Breast epithelium (tissue), 4 donors: ENCODE data around the gene GLYATL3. TPM values are rescaled to one million over a fixed set of nuclear protein-coding genes. Genes with fewer than 3 reads are reported as not detected.

ENCODE experiments used
- DNase-seq, 2 donors: peaks; one replicate each; pipeline ENCODE4 v3.0.0-alpha.2; 2019; ENCODE audit warnings: low spot score in 2 of 2
- H3K27ac ChIP-seq, 2 donors: fragments of 200-600 bp; sonication (generic) in 1 of 2; one replicate each; pipeline ENCODE4 v1.5.1; 2016 to 2019; ENCODE audit warnings: mild to moderate bottlenecking in 1 of 2
- H3K27me3 ChIP-seq, 2 donors: fragments of 200-600 bp; sonication (generic) in 1 of 2; one replicate each; pipeline versions ENCODE4 v1.5.1 to v1.6.0; 2017 to 2019; ENCODE audit warnings: control low read depth in 1 of 2, mild to moderate bottlenecking in 1 of 2
- H3K36me3 ChIP-seq: fragments of 200-600 bp; one replicate; pipeline ENCODE4 v1.5.1; 2019
- H3K4me1 ChIP-seq, 2 donors: fragments of 200-600 bp; sonication (generic); one replicate each; pipeline ENCODE4 v1.5.1; 2016 to 2019; ENCODE audit warnings: control low read depth in 1 of 2
- H3K4me3 ChIP-seq, 3 donors: fragments of 200-600 bp; sonication (generic); 1 replicate in 2 of 3; 2 replicates in 1 of 3; pipeline ENCODE4 v1.5.1; 2016 to 2019; ENCODE audit warnings: mild to moderate bottlenecking in 3 of 3, moderate library complexity in 2 of 3
- H3K9me3 ChIP-seq, 2 donors: fragments of 200-600 bp; sonication (generic) in 1 of 2; one replicate each; pipeline ENCODE4 v1.5.1; 2016 to 2019; ENCODE audit warnings: control low read depth in 1 of 2
- POLR2A ChIP-seq: fragments of 450-650 bp; IDR thresholded peaks from one replicate; pipeline ENCODE4 v1.6.1; 2016; ENCODE audit warnings: antibody characterized with exemption, mild to moderate bottlenecking, moderate library complexity
- POLR2AphosphoS5 ChIP-seq, 3 donors: sonication (generic); formaldehyde crosslinking; IDR thresholded peaks; one replicate each; pipeline ENCODE4 v1.6.1; 2017; ENCODE audit warnings: antibody characterized with exemption in 3 of 3
- intact Hi-C: fragments of 100-400 bp; cut with DNase I; formaldehyde crosslinking; loops from one replicate; pipeline ENCODE4 v1.15.1; 2023; ENCODE audit warnings: low total_unique reads
- total RNA-seq, 3 donors: library from RNA; depleted of rRNA; stranded (reverse); fragments of >200 nt; gene quantifications; one replicate each; pipeline ENCODE4 v1.1.0, GENCODE V29; 2016
- TF ChIP-seq, protein P1 (sequence below), 3 donors: fragments of 450-650 bp; IDR thresholded peaks; one replicate each; pipeline ENCODE4 v1.5.1; 2016 to 2017; ENCODE audit warnings: antibody characterized with exemption in 3 of 3, mild to moderate bottlenecking in 3 of 3, moderate library complexity in 3 of 3

The GLYATL3 gene
- total RNA-seq, 3 donors from 2014 or later: not detected

DNA sequence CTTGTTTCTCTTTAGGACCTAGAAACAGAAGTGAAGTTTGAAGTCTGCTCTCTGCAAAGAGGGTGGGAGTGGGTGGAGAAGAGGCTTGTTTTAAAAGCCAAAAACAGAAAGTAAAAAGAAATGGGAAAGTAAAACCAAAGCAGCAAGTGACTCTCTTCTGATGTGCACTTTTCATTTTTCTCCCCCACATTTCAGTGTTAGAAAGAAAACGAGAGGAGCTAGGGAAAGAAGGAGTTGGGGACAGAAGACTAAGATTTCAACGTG is 52.1 kb downstream of the GLYATL3 start:
- no peaks in the 10 kb centered on the region for H3K36me3 ChIP-seq
- TF ChIP-seq POLR2A (no peak), POLR2AphosphoS5 (IDR thresholded peaks at IDR 0.05) (no peak)
- TF ChIP-seq, protein P1, sequence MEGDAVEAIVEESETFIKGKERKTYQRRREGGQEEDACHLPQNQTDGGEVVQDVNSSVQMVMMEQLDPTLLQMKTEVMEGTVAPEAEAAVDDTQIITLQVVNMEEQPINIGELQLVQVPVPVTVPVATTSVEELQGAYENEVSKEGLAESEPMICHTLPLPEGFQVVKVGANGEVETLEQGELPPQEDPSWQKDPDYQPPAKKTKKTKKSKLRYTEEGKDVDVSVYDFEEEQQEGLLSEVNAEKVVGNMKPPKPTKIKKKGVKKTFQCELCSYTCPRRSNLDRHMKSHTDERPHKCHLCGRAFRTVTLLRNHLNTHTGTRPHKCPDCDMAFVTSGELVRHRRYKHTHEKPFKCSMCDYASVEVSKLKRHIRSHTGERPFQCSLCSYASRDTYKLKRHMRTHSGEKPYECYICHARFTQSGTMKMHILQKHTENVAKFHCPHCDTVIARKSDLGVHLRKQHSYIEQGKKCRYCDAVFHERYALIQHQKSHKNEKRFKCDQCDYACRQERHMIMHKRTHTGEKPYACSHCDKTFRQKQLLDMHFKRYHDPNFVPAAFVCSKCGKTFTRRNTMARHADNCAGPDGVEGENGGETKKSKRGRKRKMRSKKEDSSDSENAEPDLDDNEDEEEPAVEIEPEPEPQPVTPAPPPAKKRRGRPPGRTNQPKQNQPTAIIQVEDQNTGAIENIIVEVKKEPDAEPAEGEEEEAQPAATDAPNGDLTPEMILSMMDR (IDR thresholded peaks at IDR 0.05): no peak
- intact Hi-C loops: no loop called here
- no peaks in the 10 kb centered on the region for H3K4me1 ChIP-seq
- DNase-seq: no peak
- no peaks in the 10 kb centered on the region for H3K27me3 ChIP-seq
- H3K4me3 ChIP-seq: peak overlapping the region; percentile 36 to 81 (median 55)
- H3K27ac ChIP-seq: peak overlapping the region in 1 of 2 donors; percentile 32
- no peaks in the 10 kb centered on the region for H3K9me3 ChIP-seq

- H3K36me3 ChIP-seq: no peaks in the 10 kb centered on the region
- TF ChIP-seq POLR2A: no peak
- TF ChIP-seq, protein P1 (IDR thresholded peaks at IDR 0.05): no peak
- no peak for TF ChIP-seq POLR2AphosphoS5 (IDR thresholded peaks at IDR 0.05)
- H3K27ac ChIP-seq: no peak overlapping the region
- H3K4me3 ChIP-seq: peak overlapping the region in 1 of 3 donors; percentile 22
- no peaks in the 10 kb centered on the region for H3K27me3 ChIP-seq
- no peaks in the 10 kb centered on the region for H3K9me3 ChIP-seq
- intact Hi-C loops: no loop called here
- DNase-seq: no peak
- H3K4me1 ChIP-seq: no peaks in the 10 kb centered on the region
Observed at GRCh38 chr6:49552596-49552995, 52.9 kb downstream of the GLYATL3 start.

- H3K36me3 ChIP-seq: no peaks in the 10 kb centered on the region
- TF ChIP-seq, protein P1 (IDR thresholded peaks at IDR 0.05): no peak
- TF ChIP-seq POLR2AphosphoS5 (IDR thresholded peaks at IDR 0.05) (no peak), POLR2A (no peak)
- no peak for DNase-seq
- intact Hi-C loops: no loop called here
- H3K27me3 ChIP-seq: no peaks in the 10 kb centered on the region
- no peaks in the 10 kb centered on the region for H3K9me3 ChIP-seq
- no peak overlapping the region for H3K27ac ChIP-seq
- H3K4me3 ChIP-seq: no peak overlapping the region
- H3K4me1 ChIP-seq: no peaks in the 10 kb centered on the region
Observed at GRCh38 chr6:49553384-49553783, 53.7 kb downstream of the GLYATL3 start.

- no peak overlapping the region for H3K4me3 ChIP-seq
- intact Hi-C loops: no loop called here
- TF ChIP-seq POLR2A: no peak
- TF ChIP-seq POLR2AphosphoS5 (IDR thresholded peaks at IDR 0.05): no peak
- TF ChIP-seq, protein P1 (IDR thresholded peaks at IDR 0.05): no peak
- no peak overlapping the region for H3K27ac ChIP-seq
- H3K9me3 ChIP-seq: no peaks in the 10 kb centered on the region
- H3K27me3 ChIP-seq: no peaks in the 10 kb centered on the region
- H3K36me3 ChIP-seq: no peaks in the 10 kb centered on the region
- no peak for DNase-seq
- no peaks in the 10 kb centered on the region for H3K4me1 ChIP-seq
Observed at GRCh38 chr6:49555951-49556350, 56.2 kb downstream of the GLYATL3 start.

- TF ChIP-seq POLR2AphosphoS5 (IDR thresholded peaks at IDR 0.05): no peak
- intact Hi-C loops: no loop called here
- H3K9me3 ChIP-seq: no peaks in the 10 kb centered on the region
Observed at GRCh38 chr6:49556429-49556837, 56.7 kb downstream of the GLYATL3 start.

GRCh38 chr6:49557177-49557576 is 57.5 kb downstream of the GLYATL3 start:
- Histone ChIP-seq H3K4me1 (no peaks in the 10 kb centered on the region), H3K36me3 (no peaks in the 10 kb centered on the region), H3K9me3 (no peaks in the 10 kb centered on the region), H3K27ac (no peak overlapping the region), H3K4me3 (no peak overlapping the region), H3K27me3 (no peaks in the 10 kb centered on the region)
- no peak for DNase-seq
- intact Hi-C loops: no loop called here
- TF ChIP-seq POLR2A (no peak), POLR2AphosphoS5 (IDR thresholded peaks at IDR 0.05) (no peak)
- TF ChIP-seq, protein P1 (IDR thresholded peaks at IDR 0.05): no peak

More at GRCh38 chr6:49556429-49556837, 56.7 kb downstream of the GLYATL3 start:
- DNase-seq: no peak
- Histone ChIP-seq H3K4me3 (no peak overlapping the region), H3K27ac (peak overlapping the region in 1 of 2 donors; percentile 69), H3K4me1 (no peaks in the 10 kb centered on the region), H3K27me3 (no peaks in the 10 kb centered on the region), H3K36me3 (no peaks in the 10 kb centered on the region)
